ENCODE results near the gene CNTNAP2. TPM values are rescaled to one million over a fixed set of nuclear protein-coding genes. Genes with fewer than 3 reads are reported as not detected.

The CNTNAP2 gene
- total and polyA plus RNA-seq, 2 donors (not counting 1 experiment from before 2014, with no cell fraction given), result not detected

DNA sequence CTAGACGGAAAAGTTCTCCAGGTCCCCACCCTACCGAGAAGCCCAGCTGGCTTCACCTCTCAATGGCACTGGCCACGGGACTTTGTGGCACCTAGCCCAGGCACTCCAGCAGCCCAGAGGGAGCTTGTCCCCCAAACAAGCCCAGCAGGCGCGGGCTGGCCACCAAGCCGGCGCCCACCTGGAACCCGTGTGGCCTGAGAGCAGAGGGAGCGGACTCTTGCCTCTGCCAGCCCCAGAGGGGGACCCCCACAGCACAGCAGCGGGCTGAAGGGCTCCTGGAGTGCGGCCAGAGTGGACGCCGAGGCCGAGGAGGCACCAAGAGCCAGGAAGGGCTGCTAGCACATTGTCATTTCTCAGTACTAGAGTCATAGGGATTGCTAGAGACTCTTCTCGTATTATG is 671.4 kb downstream of the CNTNAP2 start:
- Histone ChIP-seq H3K27me3 (ENCODE audit: control insufficient read depth, insufficient read depth, low read length) (no peaks in the 10 kb centered on the region), H3K36me3 (ENCODE audit: control insufficient read depth, insufficient read depth, low read length) (no peaks in the 10 kb centered on the region), H3K4me1 (ENCODE audit: control insufficient read depth, extremely low read depth, insufficient read depth, low read length) (no peaks in the 10 kb centered on the region), H3K27ac (ENCODE audit: insufficient read depth, low read length) (no peak overlapping the region), H3K9ac (ENCODE audit: insufficient read depth, low read length) (no peak overlapping the region), H3K79me2 (ENCODE audit: control insufficient read depth, insufficient read depth, low read length) (no peaks in the 10 kb centered on the region), H3K4me2 (ENCODE audit: extremely low read depth, insufficient read depth, low read length) (no peak overlapping the region), H3K9me3 (ENCODE audit: control insufficient read depth, insufficient read depth, low read depth, low read length) (no peaks in the 10 kb centered on the region), H4K20me1 (ENCODE audit: control insufficient read depth, extremely low read depth, insufficient read depth, low read length) (no peaks in the 10 kb centered on the region), H3K4me3 (replicated peaks in 1 of 4; ENCODE audit: control extremely low read depth in 1 of 4, insufficient read depth in 1 of 4, low read depth in 3 of 4, low read length in 4 of 4) (no peak overlapping the region), H2AFZ (ENCODE audit: low read length) (no peak overlapping the region)
- no peak for DNase-seq (ENCODE audit: low read depth in 2 of 2)
- TF ChIP-seq, protein P1, sequence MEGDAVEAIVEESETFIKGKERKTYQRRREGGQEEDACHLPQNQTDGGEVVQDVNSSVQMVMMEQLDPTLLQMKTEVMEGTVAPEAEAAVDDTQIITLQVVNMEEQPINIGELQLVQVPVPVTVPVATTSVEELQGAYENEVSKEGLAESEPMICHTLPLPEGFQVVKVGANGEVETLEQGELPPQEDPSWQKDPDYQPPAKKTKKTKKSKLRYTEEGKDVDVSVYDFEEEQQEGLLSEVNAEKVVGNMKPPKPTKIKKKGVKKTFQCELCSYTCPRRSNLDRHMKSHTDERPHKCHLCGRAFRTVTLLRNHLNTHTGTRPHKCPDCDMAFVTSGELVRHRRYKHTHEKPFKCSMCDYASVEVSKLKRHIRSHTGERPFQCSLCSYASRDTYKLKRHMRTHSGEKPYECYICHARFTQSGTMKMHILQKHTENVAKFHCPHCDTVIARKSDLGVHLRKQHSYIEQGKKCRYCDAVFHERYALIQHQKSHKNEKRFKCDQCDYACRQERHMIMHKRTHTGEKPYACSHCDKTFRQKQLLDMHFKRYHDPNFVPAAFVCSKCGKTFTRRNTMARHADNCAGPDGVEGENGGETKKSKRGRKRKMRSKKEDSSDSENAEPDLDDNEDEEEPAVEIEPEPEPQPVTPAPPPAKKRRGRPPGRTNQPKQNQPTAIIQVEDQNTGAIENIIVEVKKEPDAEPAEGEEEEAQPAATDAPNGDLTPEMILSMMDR (conservative IDR thresholded peaks at IDR 0.05 in 1 of 2, IDR thresholded peaks at IDR 0.05 in 1 of 2; ENCODE audit: low read depth in 1 of 2, low read length in 2 of 2), result no peak
- no peak for TF ChIP-seq EZH2 (IDR thresholded peaks at IDR 0.05; ENCODE audit: low read length, missing control alignments)

DNA sequence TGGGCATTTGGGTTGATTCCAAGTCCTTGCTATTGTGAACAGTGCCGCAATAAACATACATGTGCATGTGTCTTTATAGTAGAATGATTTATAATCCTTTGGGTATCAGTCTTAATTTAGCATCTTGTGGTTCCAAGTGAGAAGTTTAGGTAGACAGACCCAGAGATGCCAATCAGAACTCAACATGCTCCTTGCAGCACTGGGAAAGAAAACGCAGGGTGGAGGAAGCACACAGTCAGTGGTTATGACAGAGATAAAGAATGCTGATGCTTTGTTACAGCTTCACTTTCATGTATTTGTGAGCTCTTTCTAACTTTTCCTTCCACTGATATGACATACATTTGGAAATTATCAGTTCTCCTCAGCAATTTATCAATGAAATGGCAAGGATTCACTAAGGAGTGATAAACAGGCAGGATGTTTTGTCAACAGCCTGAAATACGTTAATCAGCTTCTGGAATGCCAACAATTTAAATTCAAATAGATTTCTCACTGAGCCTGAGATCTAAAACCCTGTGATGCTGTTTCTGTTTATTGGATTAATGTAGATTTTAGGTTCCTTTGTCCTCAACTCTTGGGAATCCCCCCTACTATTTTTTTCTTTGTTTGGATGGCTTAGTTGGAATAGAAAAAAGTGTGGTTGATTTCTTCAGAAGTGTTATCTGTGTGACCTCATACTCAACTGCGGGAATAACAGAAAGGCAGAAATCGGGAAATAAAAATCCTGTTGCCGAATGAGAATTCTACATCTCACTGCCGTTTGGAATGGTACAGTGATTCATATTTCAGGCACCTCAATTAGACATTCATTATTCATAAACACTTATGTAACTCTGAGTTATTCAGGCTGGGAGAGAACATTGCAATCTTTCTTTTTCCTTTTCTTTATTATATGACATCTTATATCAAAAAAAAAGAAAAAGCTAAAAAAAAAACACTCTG is 675.0 kb downstream of the CNTNAP2 start:
- Histone ChIP-seq H3K36me3 (ENCODE audit: control insufficient read depth, insufficient read depth, low read length) (no peaks in the 10 kb centered on the region), H3K27me3 (ENCODE audit: control insufficient read depth, insufficient read depth, low read length) (no peaks in the 10 kb centered on the region), H2AFZ (ENCODE audit: low read length) (no peak overlapping the region), H3K4me3 (replicated peaks in 1 of 4; ENCODE audit: control extremely low read depth in 1 of 4, insufficient read depth in 1 of 4, low read depth in 3 of 4, low read length in 4 of 4) (no peak overlapping the region), H4K20me1 (ENCODE audit: control insufficient read depth, extremely low read depth, insufficient read depth, low read length) (no peaks in the 10 kb centered on the region), H3K9me3 (ENCODE audit: control insufficient read depth, insufficient read depth, low read depth, low read length) (no peaks in the 10 kb centered on the region), H3K4me2 (ENCODE audit: extremely low read depth, insufficient read depth, low read length) (no peak overlapping the region), H3K4me1 (ENCODE audit: control insufficient read depth, extremely low read depth, insufficient read depth, low read length) (no peaks in the 10 kb centered on the region), H3K27ac (ENCODE audit: insufficient read depth, low read length) (no peak overlapping the region), H3K79me2 (ENCODE audit: control insufficient read depth, insufficient read depth, low read length) (no peaks in the 10 kb centered on the region), H3K9ac (ENCODE audit: insufficient read depth, low read length) (no peak overlapping the region)
- no peak for TF ChIP-seq EZH2 (IDR thresholded peaks at IDR 0.05; ENCODE audit: low read length, missing control alignments)
- TF ChIP-seq, protein P1 (conservative IDR thresholded peaks at IDR 0.05 in 1 of 2, IDR thresholded peaks at IDR 0.05 in 1 of 2; ENCODE audit: low read depth in 1 of 2, low read length in 2 of 2), result no peak
- DNase-seq (ENCODE audit: low read depth in 2 of 2), result peak in 1 of 2 donors; percentile 2

DNA sequence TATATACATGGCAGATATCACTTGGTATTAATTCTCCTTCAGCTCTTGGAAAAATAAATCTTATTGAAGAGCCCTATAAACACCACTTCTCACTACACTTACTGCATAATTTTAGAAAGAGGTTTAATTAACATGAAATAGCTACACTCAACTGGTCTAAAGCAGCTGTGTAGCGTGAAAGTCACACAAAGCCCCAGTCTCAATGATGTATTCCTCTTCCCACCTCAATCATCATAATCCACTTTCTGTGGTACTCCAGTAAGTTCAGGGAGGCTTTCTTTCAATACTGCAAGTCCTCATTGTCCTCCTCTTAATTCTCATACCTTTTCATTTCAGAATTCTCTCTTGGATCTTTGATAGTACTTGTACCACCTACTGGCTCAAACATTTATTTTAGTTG is 688.0 kb downstream of the CNTNAP2 start:
- no peak for TF ChIP-seq EZH2 (IDR thresholded peaks at IDR 0.05; ENCODE audit: low read length, missing control alignments)
- TF ChIP-seq, protein P1 (conservative IDR thresholded peaks at IDR 0.05 in 1 of 2, IDR thresholded peaks at IDR 0.05 in 1 of 2; ENCODE audit: low read depth in 1 of 2, low read length in 2 of 2), result no peak
- no peak overlapping the region for H2AFZ ChIP-seq (ENCODE audit: low read length)

More for the DNA sequence above, 688.0 kb downstream of the CNTNAP2 start:
- H3K79me2 ChIP-seq (ENCODE audit: control insufficient read depth, insufficient read depth, low read length), result no peaks in the 10 kb centered on the region
- no peaks in the 10 kb centered on the region for H3K9me3 ChIP-seq (ENCODE audit: control insufficient read depth, insufficient read depth, low read depth, low read length)
- no peaks in the 10 kb centered on the region for H3K27me3 ChIP-seq (ENCODE audit: control insufficient read depth, insufficient read depth, low read length)
- H3K27ac ChIP-seq (ENCODE audit: insufficient read depth, low read length), result no peak overlapping the region
- H3K4me2 ChIP-seq (ENCODE audit: extremely low read depth, insufficient read depth, low read length), result no peak overlapping the region
- H3K9ac ChIP-seq (ENCODE audit: insufficient read depth, low read length), result no peak overlapping the region
- no peaks in the 10 kb centered on the region for H3K4me1 ChIP-seq (ENCODE audit: control insufficient read depth, extremely low read depth, insufficient read depth, low read length)
- no peak for DNase-seq (ENCODE audit: low read depth in 2 of 2)
- H3K36me3 ChIP-seq (ENCODE audit: control insufficient read depth, insufficient read depth, low read length), result no peaks in the 10 kb centered on the region
- H3K4me3 ChIP-seq (replicated peaks in 1 of 4; ENCODE audit: control extremely low read depth in 1 of 4, insufficient read depth in 1 of 4, low read depth in 3 of 4, low read length in 4 of 4), result no peak overlapping the region
- no peaks in the 10 kb centered on the region for H4K20me1 ChIP-seq (ENCODE audit: control insufficient read depth, extremely low read depth, insufficient read depth, low read length)

Data from fibroblast of lung (primary cell).